ENCODE measurements around the gene COL6A3.

COL6A3 gene

GRCh38 chr2:237301595-237301994, 112.4 kb downstream of the COL6A3 start:
- H3K27ac Mint-ChIP-seq: no peak overlapping the region
- no peaks in the 10 kb centered on the region for H3K9me3 Mint-ChIP-seq
- no peak overlapping the region for H3K4me3 Mint-ChIP-seq
- H3K36me3 Mint-ChIP-seq: no peaks in the 10 kb centered on the region
- DNase-seq (ENCODE audit: low spot score in 2 of 2): no peak
- no peaks in the 10 kb centered on the region for H3K4me1 Mint-ChIP-seq
- no peak for ATAC-seq

DNA sequence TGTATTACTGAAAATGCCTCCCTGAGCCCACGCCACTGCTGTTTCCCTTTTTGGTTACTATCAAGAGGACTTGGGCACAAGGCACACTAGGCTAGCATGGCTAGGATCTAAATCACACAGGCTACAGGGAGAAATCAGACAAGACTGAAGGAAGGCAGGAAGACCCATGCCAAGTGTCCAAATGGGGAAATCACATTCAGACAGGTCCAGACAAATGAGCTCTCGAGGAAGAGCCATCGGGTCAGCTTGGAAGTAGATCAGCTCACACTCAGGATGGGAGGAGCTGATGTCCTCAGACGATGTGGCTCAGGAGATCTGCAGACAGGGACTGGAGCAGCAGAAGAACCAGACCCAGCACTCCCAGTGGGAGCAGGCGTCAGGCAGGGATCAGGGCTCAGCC, 113.2 kb downstream of the COL6A3 start:
- no peak overlapping the region for H3K27ac Mint-ChIP-seq
- no peak overlapping the region for H3K4me3 Mint-ChIP-seq
- no peaks in the 10 kb centered on the region for H3K4me1 Mint-ChIP-seq
- DNase-seq (ENCODE audit: low spot score in 2 of 2): no peak
- no peaks in the 10 kb centered on the region for H3K9me3 Mint-ChIP-seq
- H3K36me3 Mint-ChIP-seq: no peaks in the 10 kb centered on the region
- no peak for ATAC-seq

DNA sequence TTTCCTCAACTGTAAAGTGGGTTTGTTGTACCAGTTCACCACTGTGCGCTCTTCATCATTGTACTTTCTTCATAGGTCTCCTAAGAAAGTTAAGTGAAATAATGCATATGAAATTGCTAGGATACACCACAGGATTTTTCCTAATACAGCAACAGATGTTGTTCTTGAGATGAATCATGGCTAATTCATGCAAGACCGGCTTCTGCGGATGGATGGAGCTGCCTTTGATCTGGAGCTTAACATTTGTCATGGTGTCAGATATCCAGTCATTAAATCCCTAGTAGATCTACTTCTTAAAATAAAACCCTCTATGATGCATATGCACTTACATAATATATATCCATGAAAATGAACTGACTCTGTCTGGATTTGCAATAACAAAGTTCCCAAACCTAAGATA, 114.1 kb downstream of the COL6A3 start:
- H3K9me3 Mint-ChIP-seq: no peaks in the 10 kb centered on the region
- no peaks in the 10 kb centered on the region for H3K36me3 Mint-ChIP-seq
- DNase-seq (ENCODE audit: low spot score in 2 of 2) (no peak), ATAC-seq (no peak)
- H3K27ac Mint-ChIP-seq: no peak overlapping the region
- no peak overlapping the region for H3K4me3 Mint-ChIP-seq
- H3K4me1 Mint-ChIP-seq: no peaks in the 10 kb centered on the region

DNA sequence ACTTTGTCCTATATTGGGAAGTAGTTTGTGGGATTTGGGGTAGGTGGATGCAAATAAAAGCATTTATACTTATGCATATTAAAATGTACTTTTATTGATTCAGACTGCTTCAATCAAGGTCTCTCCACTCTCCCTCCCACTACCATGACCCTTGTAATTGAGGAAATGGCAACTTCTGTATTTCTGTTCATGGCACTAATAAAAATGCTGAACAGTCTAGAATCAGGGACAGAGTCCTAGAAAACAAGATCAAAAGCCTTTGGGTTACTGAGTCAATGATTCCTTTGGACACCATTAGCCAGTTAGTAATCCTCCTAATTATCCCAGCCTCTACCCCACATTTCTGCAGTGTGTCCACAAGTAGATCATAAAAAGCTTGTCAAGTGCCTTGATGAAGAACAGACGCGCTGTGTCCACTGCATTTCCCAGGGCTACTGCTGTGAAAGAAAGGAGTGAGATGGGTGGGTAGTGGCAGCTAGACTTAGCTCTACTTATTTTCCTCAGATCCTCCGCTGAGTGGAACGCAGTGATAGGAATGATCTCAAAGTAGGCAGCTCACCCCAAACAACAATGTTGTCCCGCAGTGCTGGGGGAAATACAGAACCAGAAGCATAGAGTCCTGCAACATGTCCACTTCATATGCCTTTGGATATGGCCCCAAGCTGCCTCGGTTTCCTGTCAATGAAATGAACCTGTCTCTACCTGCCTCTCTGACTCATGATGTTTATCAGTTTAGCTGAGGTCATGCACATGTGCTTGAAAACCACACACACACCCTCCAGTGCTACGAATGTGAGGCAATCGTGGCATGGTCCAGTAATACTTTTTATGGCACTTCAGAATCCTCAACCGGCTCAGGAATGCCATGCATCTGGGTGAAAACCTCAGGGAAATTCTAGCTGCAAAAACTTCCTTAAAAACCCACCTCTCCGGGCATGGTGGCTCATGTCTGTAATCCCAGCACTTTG, 115.5 kb downstream of the COL6A3 start:
- Mint-ChIP-seq H3K36me3 (no peaks in the 10 kb centered on the region), H3K27ac (no peak overlapping the region), H3K9me3 (peaks cover 3% of the 10 kb centered on the region), H3K4me1 (no peaks in the 10 kb centered on the region), H3K4me3 (no peak overlapping the region)
- DNase-seq (ENCODE audit: low spot score in 2 of 2) (no peak), ATAC-seq (no peak)

DNA sequence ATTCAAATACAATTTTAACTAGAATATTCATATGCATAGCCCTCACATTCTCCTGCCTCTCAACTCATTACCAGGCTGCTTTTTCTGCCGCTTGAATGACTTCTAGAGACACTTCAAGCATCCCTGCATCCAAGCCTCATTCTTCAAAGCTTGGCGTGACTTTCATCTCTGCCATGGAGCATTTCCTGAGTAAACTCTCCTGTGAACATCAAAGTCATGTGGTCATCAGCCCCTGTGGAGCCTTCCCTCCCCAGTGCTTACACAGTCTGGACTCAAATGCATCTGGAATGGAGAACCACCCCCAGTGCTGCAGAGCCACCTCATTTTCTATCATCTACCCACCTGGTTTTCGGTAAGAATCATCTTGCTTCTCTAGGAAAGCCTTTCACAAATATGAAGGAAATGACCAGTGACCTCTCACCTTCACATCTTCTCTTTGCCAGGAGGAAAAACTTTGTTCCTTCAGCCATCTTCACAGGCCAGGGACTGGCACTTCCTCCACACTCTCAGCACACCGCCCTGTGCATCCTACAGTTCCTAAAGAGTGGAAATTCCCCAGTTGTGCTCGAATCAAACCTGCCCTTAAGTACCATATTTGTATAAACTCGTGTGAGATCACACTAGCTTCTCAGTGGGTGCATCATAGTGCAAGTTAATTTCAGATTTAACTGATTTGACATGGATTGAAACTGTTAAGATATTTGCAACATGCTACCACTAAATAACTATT, 116.4 kb downstream of the COL6A3 start:
- Mint-ChIP-seq H3K4me3 (no peak overlapping the region), H3K27ac (no peak overlapping the region), H3K9me3 (peaks cover 3% of the 10 kb centered on the region), H3K4me1 (no peaks in the 10 kb centered on the region), H3K36me3 (no peaks in the 10 kb centered on the region)
- no peak for DNase-seq (ENCODE audit: low spot score in 2 of 2)
- no peak for ATAC-seq

GRCh38 chr2:237296756-237297155, 117.2 kb downstream of the COL6A3 start:
- ATAC-seq (no peak), DNase-seq (ENCODE audit: low spot score in 2 of 2) (no peak)
- Mint-ChIP-seq H3K4me1 (peaks cover under 1% of the 10 kb centered on the region), H3K27ac (no peak overlapping the region), H3K4me3 (no peak overlapping the region), H3K9me3 (peaks cover 3% of the 10 kb centered on the region), H3K36me3 (no peaks in the 10 kb centered on the region)

DNA sequence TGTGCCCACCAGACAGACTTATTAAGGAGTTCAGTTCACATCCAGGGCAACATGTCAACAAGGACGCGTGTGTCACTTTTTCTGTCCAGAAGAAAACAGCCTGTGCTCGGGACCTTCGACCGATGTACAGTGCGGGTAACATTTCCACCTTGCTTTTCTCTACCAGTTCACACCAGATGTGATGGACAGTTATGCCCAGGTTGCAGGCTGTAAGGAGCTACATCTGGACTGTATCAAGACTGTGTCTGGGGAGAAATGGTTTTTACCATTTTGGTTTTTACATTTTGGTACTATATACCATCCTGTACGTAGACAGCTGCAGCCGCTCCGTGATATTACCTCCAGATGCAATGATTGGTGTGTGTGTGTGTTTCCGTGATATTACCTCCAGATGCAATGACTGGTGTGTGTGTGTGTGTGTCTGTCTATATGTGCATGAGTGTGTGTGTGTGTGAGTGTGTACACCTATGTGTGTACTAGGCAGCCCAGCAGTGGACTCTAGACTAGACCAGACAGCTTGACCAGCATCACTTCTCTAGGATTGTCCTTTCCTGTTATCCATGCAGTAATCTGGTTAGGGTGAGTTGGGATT, 118.0 kb downstream of the COL6A3 start:
- Mint-ChIP-seq H3K9me3 (peaks cover 3% of the 10 kb centered on the region), H3K36me3 (no peaks in the 10 kb centered on the region), H3K27ac (no peak overlapping the region), H3K4me3 (no peak overlapping the region), H3K4me1 (peaks cover 8% of the 10 kb centered on the region)
- DNase-seq (ENCODE audit: low spot score in 2 of 2): no peak
- peak; percentile 24 for ATAC-seq

DNA sequence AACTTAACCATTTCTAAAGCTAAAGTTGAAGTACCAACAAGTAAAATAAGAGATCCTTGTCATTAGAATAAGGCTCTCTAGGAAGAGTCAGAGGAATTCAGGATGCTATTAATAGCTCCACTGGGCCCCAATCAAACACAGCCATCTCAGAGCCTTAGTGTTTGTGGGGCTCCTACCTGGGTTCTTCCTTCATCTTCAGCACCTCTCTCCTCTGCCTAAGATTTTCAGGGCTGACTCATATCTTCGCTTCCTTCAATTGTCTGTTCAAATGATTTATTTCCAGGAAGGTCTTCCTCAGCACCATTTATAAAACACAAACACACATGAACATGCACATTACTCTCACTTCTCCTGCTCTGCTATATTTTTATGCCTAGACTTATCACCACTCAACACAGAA, 119.5 kb downstream of the COL6A3 start:
- DNase-seq (ENCODE audit: low spot score in 2 of 2) (no peak), ATAC-seq (no peak)
- Mint-ChIP-seq H3K4me1 (peaks cover 10% of the 10 kb centered on the region), H3K27ac (no peak overlapping the region), H3K4me3 (no peak overlapping the region), H3K36me3 (no peaks in the 10 kb centered on the region), H3K9me3 (peaks cover 3% of the 10 kb centered on the region)

DNA sequence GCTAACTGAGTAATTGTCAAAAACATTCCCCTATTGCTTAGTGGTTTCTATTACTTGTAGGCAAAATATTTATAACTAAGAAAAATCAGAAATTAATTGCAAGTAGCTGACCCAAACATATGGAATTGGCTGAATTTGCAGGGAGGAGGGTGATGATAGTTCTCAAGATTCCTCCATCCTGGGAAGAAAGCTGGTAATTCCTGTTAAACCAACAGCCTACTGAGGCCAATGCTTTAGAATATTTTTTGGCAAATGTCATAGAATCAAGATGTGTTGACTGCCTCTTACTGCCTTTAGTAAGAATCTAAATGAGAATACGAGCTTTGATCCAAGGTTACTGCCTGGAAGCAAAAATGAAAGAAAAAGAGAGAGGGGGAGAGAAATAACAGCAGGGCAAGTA, 120.0 kb downstream of the COL6A3 start:
- Mint-ChIP-seq H3K4me3 (no peak overlapping the region), H3K27ac (no peak overlapping the region), H3K36me3 (no peaks in the 10 kb centered on the region), H3K9me3 (peaks cover 3% of the 10 kb centered on the region), H3K4me1 (peaks cover 10% of the 10 kb centered on the region)
- ATAC-seq: no peak
- no peak for DNase-seq (ENCODE audit: low spot score in 2 of 2)

GRCh38 chr2:237291138-237291792, 122.7 kb downstream of the COL6A3 start:
- DNase-seq (ENCODE audit: low spot score in 2 of 2): no peak
- peak overlapping the region; percentile 58 for H3K4me3 Mint-ChIP-seq
- ATAC-seq: peak; percentile 67
- H3K9me3 Mint-ChIP-seq: peaks cover 6% of the 10 kb centered on the region
- H3K4me1 Mint-ChIP-seq: peaks cover 10% of the 10 kb centered on the region
- peak overlapping the region; percentile 49 for H3K27ac Mint-ChIP-seq
- no peaks in the 10 kb centered on the region for H3K36me3 Mint-ChIP-seq

GRCh38 chr2:237290261-237290660, 123.7 kb downstream of the COL6A3 start:
- no peak for ATAC-seq
- DNase-seq (ENCODE audit: low spot score in 2 of 2): no peak
- Mint-ChIP-seq H3K9me3 (peaks cover 6% of the 10 kb centered on the region), H3K36me3 (no peaks in the 10 kb centered on the region), H3K4me1 (peaks cover 10% of the 10 kb centered on the region), H3K4me3 (no peak overlapping the region), H3K27ac (no peak overlapping the region)

- Mint-ChIP-seq H3K36me3 (no peaks in the 10 kb centered on the region), H3K4me3 (no peak overlapping the region), H3K9me3 (peaks cover 6% of the 10 kb centered on the region), H3K27ac (no peak overlapping the region), H3K4me1 (peaks cover 10% of the 10 kb centered on the region)
- DNase-seq (ENCODE audit: low spot score in 2 of 2) (no peak), ATAC-seq (no peak)
These were observed 124.8 kb downstream of the COL6A3 start for GRCh38 chr2:237289139-237289538.

GRCh38 chr2:237287872-237288271, 126.1 kb downstream of the COL6A3 start:
- Mint-ChIP-seq H3K9me3 (peaks cover 2% of the 10 kb centered on the region), H3K36me3 (no peaks in the 10 kb centered on the region), H3K4me3 (no peak overlapping the region), H3K4me1 (peaks cover 10% of the 10 kb centered on the region), H3K27ac (no peak overlapping the region)
- DNase-seq (ENCODE audit: low spot score in 2 of 2) (no peak), ATAC-seq (no peak)

DNA sequence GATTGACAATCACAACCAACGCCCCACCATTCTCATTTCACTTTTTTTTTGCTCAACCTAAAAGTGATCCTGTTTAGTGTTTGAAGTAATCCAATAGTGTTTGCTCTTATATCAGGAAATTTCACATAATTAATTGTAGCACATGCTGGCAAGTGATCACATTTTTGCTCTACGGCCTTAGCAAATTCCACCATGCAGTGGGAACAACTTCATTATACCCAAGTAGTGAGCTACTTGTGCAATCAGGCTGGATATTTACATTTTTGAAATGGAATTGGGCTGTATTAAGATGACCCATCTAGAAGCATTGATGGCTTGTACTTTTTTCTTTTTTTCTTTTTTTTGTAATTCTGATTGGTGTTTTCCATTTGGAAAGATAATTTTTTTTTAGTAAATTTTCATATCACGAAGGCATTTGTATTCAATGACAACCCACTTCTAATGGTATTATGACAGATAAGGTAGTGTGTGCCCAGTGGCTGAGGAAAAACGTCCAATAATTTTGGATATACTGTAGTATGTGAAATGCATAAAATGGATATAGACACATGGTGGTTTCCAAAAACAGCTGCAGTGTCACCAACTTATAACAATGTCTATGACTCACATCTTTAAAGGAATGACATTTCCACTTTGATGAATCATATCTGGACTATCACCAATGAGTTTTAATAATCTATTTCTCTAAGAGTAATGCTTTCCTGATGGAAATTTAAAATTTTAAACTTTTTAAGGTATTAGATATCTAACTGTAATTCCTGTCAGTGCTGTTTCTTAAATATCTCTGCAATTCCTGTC, 130.6 kb downstream of the COL6A3 start:
- Mint-ChIP-seq H3K4me1 (no peaks in the 10 kb centered on the region), H3K4me3 (no peak overlapping the region), H3K27ac (no peak overlapping the region), H3K9me3 (no peaks in the 10 kb centered on the region), H3K36me3 (no peaks in the 10 kb centered on the region)
- no peak for DNase-seq (ENCODE audit: low spot score in 2 of 2)
- no peak for ATAC-seq

Measured in stimulated activated effector memory CD8-positive, alpha-beta T cell treated with anti-CD3 and anti-CD28 coated beads, Interleukin-12 subunit alpha, Interleukin-12 subunit beta, amount 100 ng/mL, for 72 hours (primary cell).